Heart left ventricle (tissue), 16 donors: ENCODE data around the gene JHY. TPM values are rescaled to one million over a fixed set of nuclear protein-coding genes. Genes with fewer than 3 reads are reported as not detected.

Experiments used
- ATAC-seq, 4 donors: fragments of 200-7000 bp; cut with Tn5 transposase; one replicate each; pipeline ENCODE4 v1.9.1; 2020 to 2022; ENCODE audit warnings: moderate library complexity in 4 of 4, mild to moderate bottlenecking in 3 of 4, moderate number of reproducible peaks in 1 of 4
- DNase-seq, 5 donors: peaks; one replicate each; pipeline ENCODE4 v3.0.0-alpha.2; 2020
- H3K27ac ChIP-seq, 12 donors: fragments of 200-600 bp; sonication (generic) in 4 of 12; one replicate each; pipeline versions ENCODE4 v1.5.0 to v1.8.0; 2016 to 2022; ENCODE audit warnings: mild to moderate bottlenecking in 2 of 12
- H3K27me3 ChIP-seq, 9 donors: fragments of 200-600 bp; sonication (generic) in 2 of 9; one replicate each; pipeline versions ENCODE4 v1.5.1 to v1.8.0; 2016 to 2022; ENCODE audit warnings: mild to moderate bottlenecking in 3 of 9
- H3K36me3 ChIP-seq, 9 donors: fragments of 200-600 bp; sonication (generic) in 2 of 9; one replicate each; pipeline versions ENCODE4 v1.5.0 to v1.8.0; 2018 to 2022; ENCODE audit warnings: mild to moderate bottlenecking in 2 of 9
- H3K4me1 ChIP-seq, 12 donors: fragments of 200-600 bp; sonication (generic) in 4 of 12; one replicate each; pipeline versions ENCODE4 v1.5.0 to v1.8.0; 2016 to 2022; ENCODE audit warnings: mild to moderate bottlenecking in 3 of 12
- H3K4me3 ChIP-seq, 12 donors: fragments of 200-600 bp; sonication (generic) in 4 of 12; one replicate each; pipeline versions ENCODE4 v1.5.0 to v1.8.0; 2017 to 2022; ENCODE audit warnings: mild to moderate bottlenecking in 9 of 12, moderate library complexity in 4 of 12
- H3K9me3 ChIP-seq, 12 donors: fragments of 200-600 bp; sonication (generic) in 4 of 12; one replicate each; pipeline versions ENCODE4 v1.5.0 to v1.8.0; 2016 to 2022; ENCODE audit warnings: mild to moderate bottlenecking in 1 of 12
- POLR2A ChIP-seq, 2 donors: fragments of 450-650 bp; IDR thresholded peaks; one replicate each; pipeline ENCODE4 v1.6.1; 2017; ENCODE audit warnings: antibody characterized with exemption in 2 of 2, mild to moderate bottlenecking in 2 of 2, moderate library complexity in 2 of 2
- WGBS, 4 donors: extraction: QIAGEN DNeasy Blood & Tissue Kit in 2 of 4; methylation state at CpG; one replicate each; pipeline versions ENCODE4 v1.1.5 to v1.1.7; 2013 to 2018; 5-methylcytosine and 5-hydroxymethylcytosine counted together
- intact Hi-C, 10 donors: fragments of 100-400 bp; cut with DNase I; formaldehyde crosslinking; loops; one replicate each; pipeline versions ENCODE4 v1.11.1 to v1.14.2; 2022
- polyA plus RNA-seq, 2 donors: library from polyadenylated mRNA; stranded (reverse); fragments of 200-250 nt; gene quantifications; one replicate each; pipeline ENCODE4 v1.2.3, GENCODE V29; 2013
- total RNA-seq, 9 donors: library from RNA; depleted of rRNA in 2 of 9; stranded (reverse); fragments of >200 nt in 2 of 9; fragmentation: NEBNext Ultra II Directional in 3 of 9; extraction: Animal tissue kit (Norgen Biotek cat#: 25700) in 3 of 9; gene quantifications; one replicate each; pipeline versions ENCODE4 v1.1.0 to v1.2.4, GENCODE V29; 2016 to 2023
- TF ChIP-seq, protein P1 (sequence below), 12 donors: fragments of 200-600 bp; sonication (generic) in 4 of 12; IDR thresholded peaks; one replicate each; pipeline versions ENCODE4 v1.5.0 to v1.8.0; 2018 to 2022; ENCODE audit warnings: antibody characterized with exemption in 12 of 12, mild to moderate bottlenecking in 5 of 12
- donor health status: ischemic (EF 13 %, LVEDD 7.1; RV severe dilation, severe dysfunction).
- donor health status: healthy with polysubstance abuse.
- donor health status: DM: no; HTN: yes; CAD: no.
- donor health status: DM: no; HTN: no; CAD: no.
- donor health status: ischemic (EF 25% LVEDD 6.9; RV normal size, moderate dysfunction).
- donor health status: ischemic (EF 25% LVEDD 5.7; RV mildly dilated, moderate dysfunction).
- donor health status: healthy.
- donor health status: DM: yes; HTN: yes; CAD: no.
- donor health status: ischemic (EF 35%, LVEDD 5.7; RV mildly dilated, moderate dysfunction).
- donor health status: nonischemic (EF 11% LVEDD 7.7; RV severe dilation, severe dysfunction).
- donor health status: DM: yes; HTN: yes; CAD: no.
- donor health status: PGD.
- donor health status: ischemic (EF 29% LVEDD 5.4; RV normal size, mild dysfunction).
- donor health status: nonischemic (EF 23%, LVEDD 6.1; RV moderate dilation, normal function).

Gene JHY
- total and polyA plus RNA-seq, 11 donors, result 0.50 to 2.3 (median 0.93) TPM

- Histone ChIP-seq H3K4me3 (no peak overlapping the region), H3K9me3 (no peaks in the 10 kb centered on the region), H3K27ac (no peak overlapping the region), H3K27me3 (peaks cover 0 to 21% (median 0%) of the 10 kb centered on the region in 9 donors), H3K36me3 (no peaks in the 10 kb centered on the region), H3K4me1 (no peaks in the 10 kb centered on the region)
- TF ChIP-seq, protein P1, sequence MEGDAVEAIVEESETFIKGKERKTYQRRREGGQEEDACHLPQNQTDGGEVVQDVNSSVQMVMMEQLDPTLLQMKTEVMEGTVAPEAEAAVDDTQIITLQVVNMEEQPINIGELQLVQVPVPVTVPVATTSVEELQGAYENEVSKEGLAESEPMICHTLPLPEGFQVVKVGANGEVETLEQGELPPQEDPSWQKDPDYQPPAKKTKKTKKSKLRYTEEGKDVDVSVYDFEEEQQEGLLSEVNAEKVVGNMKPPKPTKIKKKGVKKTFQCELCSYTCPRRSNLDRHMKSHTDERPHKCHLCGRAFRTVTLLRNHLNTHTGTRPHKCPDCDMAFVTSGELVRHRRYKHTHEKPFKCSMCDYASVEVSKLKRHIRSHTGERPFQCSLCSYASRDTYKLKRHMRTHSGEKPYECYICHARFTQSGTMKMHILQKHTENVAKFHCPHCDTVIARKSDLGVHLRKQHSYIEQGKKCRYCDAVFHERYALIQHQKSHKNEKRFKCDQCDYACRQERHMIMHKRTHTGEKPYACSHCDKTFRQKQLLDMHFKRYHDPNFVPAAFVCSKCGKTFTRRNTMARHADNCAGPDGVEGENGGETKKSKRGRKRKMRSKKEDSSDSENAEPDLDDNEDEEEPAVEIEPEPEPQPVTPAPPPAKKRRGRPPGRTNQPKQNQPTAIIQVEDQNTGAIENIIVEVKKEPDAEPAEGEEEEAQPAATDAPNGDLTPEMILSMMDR (IDR thresholded peaks at IDR 0.05), result no peak
- no peak for TF ChIP-seq POLR2A (IDR thresholded peaks at IDR 0.05)
- no peak for ATAC-seq
- intact Hi-C loops, result loop anchor here in 1 of 10 donors (10.0 kb wide), 1 partner anchor 373 kb away; no protein-coding TSS in a partner anchor
- no peak for DNase-seq
- WGBS, 4 donors, result 88 to 98% (median 94%) methylated on average over 4 of the region's 4 CpGs
These were observed 11.3 kb upstream of the JHY start for GRCh38 chr11:122871302-122871701.

- TF ChIP-seq, protein P1 (IDR thresholded peaks at IDR 0.05), result no peak
- TF ChIP-seq POLR2A (IDR thresholded peaks at IDR 0.05), result no peak
- Histone ChIP-seq H3K27me3 (peaks cover 0 to 14% (median 0%) of the 10 kb centered on the region in 9 donors), H3K4me3 (no peak overlapping the region), H3K4me1 (no peaks in the 10 kb centered on the region), H3K9me3 (no peaks in the 10 kb centered on the region), H3K27ac (no peak overlapping the region), H3K36me3 (no peaks in the 10 kb centered on the region)
- WGBS, 4 donors, result 77 to 87% (median 80%) methylated on average over 3 of the region's 3 CpGs
- ATAC-seq, result no peak
- intact Hi-C loops, result loop anchor here in 1 of 10 donors (10.0 kb wide), 1 partner anchor 373 kb away; no protein-coding TSS in a partner anchor
- DNase-seq, result no peak
These were observed 10.5 kb upstream of the JHY start for GRCh38 chr11:122872046-122872445.

DNA sequence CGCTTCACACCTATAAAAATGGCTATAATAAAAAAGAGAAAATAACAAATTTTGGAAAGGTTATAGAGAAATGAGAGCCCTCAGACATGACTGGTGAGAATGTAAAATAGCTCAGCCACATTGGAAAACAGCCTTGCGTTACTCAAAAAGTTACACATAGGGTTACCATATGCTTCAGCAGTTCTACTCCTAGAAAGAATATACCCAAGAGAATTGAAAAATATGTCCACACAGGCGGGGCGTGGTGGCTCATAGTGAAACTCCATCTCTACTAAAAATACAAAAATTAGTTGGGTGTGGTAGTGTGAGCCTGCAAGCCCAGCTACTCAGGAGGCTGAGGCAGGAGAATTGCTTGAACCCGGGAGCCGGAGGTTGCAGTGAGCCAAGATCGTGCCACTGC is 7.6 kb upstream of the JHY start:
- WGBS, 4 donors, result 78 to 89% (median 85%) methylated on average over 7 of the region's 7 CpGs
- no peak for DNase-seq
- H3K27me3 ChIP-seq, result peaks cover 0 to 9% (median 0%) of the 10 kb centered on the region in 9 donors
- intact Hi-C loops, result loop anchor here in 1 of 10 donors (10.0 kb wide), 1 partner anchor 370 kb away; no protein-coding TSS in a partner anchor
- no peaks in the 10 kb centered on the region for H3K4me1 ChIP-seq
- H3K4me3 ChIP-seq, result no peak overlapping the region
- no peaks in the 10 kb centered on the region for H3K36me3 ChIP-seq
- no peak for ATAC-seq
- H3K27ac ChIP-seq, result no peak overlapping the region
- no peaks in the 10 kb centered on the region for H3K9me3 ChIP-seq
- TF ChIP-seq POLR2A (IDR thresholded peaks at IDR 0.05), result no peak
- TF ChIP-seq, protein P1 (IDR thresholded peaks at IDR 0.05), result no peak

DNA sequence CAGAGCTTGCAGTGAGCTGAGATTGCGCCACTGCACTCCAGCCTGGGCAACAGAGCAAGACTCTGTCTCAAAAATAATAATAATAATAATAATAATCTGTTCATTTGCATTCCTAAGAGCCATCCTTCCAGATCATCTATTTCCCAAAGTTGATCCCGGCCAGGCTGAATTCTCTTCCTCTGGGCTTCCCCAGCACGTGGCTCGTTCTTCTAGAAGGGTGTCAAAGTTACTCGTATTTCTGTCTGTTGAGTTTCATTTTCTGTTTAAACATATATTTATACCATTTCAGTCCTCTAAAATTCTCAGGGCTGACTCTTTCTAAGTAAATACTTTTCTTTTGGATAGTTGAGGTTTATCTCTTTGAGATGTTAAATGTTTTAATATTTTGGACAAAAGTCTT is 4.8 kb upstream of the JHY start:
- WGBS, 4 donors, result 63 to 84% (median 80%) methylated on average over 5 of the region's 5 CpGs

More for the DNA sequence above, 4.8 kb upstream of the JHY start:
- no peaks in the 10 kb centered on the region for H3K36me3 ChIP-seq
- ATAC-seq (no peak), DNase-seq (no peak)
- peaks cover 0 to 6% (median 0%) of the 10 kb centered on the region in 12 donors for H3K4me1 ChIP-seq
- no peak overlapping the region for H3K4me3 ChIP-seq
- H3K27me3 ChIP-seq, result peaks cover 0 to 23% (median 5%) of the 10 kb centered on the region in 9 donors
- H3K9me3 ChIP-seq, result no peaks in the 10 kb centered on the region
- TF ChIP-seq POLR2A (IDR thresholded peaks at IDR 0.05), result no peak
- TF ChIP-seq, protein P1 (IDR thresholded peaks at IDR 0.05), result no peak
- H3K27ac ChIP-seq, result no peak overlapping the region
- intact Hi-C loops, result loop anchor here in 1 of 10 donors (10.0 kb wide), 1 partner anchor 367 kb away; no protein-coding TSS in a partner anchor
